PC-3 (cell line): Measurements from ENCODE around the gene TMEM158.

Experiments used
- EZH2 ChIP-seq: fragments of 300-600 bp; sonication (generic); IDR thresholded peaks from one replicate; pipeline ENCODE4 v1.6.1; 2017; ENCODE audit warnings: antibody characterized with exemption, mild to moderate bottlenecking, low read length; ENCODE audit not compliant: unreplicated experiment
- EZH2phosphoT487 ChIP-seq: fragments of 300-600 bp; sonication (generic); IDR thresholded peaks from 2 replicates; pipeline ENCODE4 v1.6.1; 2018; ENCODE audit warnings: mild to moderate bottlenecking, antibody characterized with exemption, low read length, borderline replicate concordance
- TF ChIP-seq, protein P1 (sequence below): fragments of 300-600 bp; sonication (generic); conservative IDR thresholded peaks from 2 replicates; pipeline ENCODE4 v1.5.1; 2017; ENCODE audit warnings: antibody characterized with exemption, low read depth, mild to moderate bottlenecking, low read length

DNA sequence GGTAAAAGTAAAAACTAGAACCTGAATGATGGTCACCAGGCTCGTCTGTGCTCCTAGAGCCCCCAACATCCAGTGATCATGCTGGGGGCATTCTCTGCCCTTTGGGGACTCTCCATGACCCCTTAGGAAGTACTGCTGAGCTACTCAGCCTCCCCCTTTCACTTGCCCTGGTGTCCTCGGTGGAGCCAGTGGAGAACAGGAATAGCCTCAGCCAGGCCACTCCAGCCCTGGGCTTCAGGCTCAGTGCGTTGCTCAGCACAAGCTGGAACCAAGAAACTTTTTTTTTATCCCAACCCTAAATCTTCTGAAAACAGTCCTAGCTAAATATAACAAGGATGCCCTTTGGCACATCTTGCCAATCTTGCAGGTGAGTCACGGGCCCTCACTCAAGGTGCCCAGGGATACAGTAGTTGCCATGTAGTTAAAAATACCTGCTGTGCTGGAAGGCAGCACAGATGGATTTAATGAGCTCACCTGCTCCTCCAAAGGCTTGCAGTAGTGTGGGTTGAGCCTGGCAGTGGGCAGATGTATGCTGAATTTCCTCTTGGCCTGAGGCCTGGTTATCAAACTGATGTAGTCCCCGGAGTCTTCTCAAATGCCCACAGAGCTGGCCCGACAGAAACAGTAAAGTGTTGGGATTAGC lies 46.9 kb upstream of the TMEM158 start:
- TF ChIP-seq EZH2 (no peak), EZH2phosphoT487 (no peak)
- TF ChIP-seq, protein P1, sequence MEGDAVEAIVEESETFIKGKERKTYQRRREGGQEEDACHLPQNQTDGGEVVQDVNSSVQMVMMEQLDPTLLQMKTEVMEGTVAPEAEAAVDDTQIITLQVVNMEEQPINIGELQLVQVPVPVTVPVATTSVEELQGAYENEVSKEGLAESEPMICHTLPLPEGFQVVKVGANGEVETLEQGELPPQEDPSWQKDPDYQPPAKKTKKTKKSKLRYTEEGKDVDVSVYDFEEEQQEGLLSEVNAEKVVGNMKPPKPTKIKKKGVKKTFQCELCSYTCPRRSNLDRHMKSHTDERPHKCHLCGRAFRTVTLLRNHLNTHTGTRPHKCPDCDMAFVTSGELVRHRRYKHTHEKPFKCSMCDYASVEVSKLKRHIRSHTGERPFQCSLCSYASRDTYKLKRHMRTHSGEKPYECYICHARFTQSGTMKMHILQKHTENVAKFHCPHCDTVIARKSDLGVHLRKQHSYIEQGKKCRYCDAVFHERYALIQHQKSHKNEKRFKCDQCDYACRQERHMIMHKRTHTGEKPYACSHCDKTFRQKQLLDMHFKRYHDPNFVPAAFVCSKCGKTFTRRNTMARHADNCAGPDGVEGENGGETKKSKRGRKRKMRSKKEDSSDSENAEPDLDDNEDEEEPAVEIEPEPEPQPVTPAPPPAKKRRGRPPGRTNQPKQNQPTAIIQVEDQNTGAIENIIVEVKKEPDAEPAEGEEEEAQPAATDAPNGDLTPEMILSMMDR = no peak
